ENCODE data around the gene KRT76.

KRT76 gene

DNA sequence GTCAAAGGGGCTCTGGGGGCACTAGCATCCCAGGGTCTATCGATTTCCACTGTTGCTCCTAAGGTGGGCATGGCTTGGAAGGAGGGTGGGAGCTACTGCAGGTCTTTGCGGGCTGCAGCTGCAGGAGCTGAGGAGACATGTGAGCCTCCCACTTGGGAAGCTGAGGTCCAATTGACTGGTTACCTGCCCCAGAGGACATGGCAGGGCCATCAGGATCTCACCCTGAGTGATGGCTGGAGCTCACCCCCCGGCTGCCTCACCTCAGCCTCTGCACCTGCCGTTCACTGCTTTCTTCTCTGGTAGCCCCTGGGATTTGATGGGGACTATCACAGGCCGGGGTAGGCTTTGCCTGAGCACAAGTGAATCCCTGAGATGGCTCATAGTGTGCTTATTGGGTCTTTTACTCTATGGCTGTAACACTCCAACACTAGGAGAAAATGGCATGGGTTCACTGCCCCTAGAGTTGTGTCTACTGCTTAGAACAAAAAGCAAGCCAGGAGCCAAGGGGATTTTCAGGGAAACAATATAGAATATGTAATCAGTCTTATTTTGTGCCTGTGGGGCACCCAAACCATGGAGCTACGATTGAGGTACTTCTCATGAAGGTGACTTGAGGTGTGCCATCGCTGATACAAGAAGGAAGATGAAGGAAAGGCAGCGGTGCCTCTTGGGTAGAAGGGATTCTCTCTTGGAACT, 40.0 kb upstream of the KRT76 start:
- no peak overlapping the region for H3K27ac ChIP-seq
- H3K4me1 ChIP-seq (ENCODE audit: low read depth, poor library complexity, severe bottlenecking) = no peaks in the 10 kb centered on the region
- no peaks in the 10 kb centered on the region for H3K79me2 ChIP-seq (ENCODE audit: insufficient read depth, low read depth)
- H3K4me3 ChIP-seq (IDR thresholded peaks at IDR 0.05; ENCODE audit: insufficient read depth, low read depth, low read length) = no peak overlapping the region
- H3K4me2 ChIP-seq = no peak overlapping the region
- H3K9ac ChIP-seq = no peak overlapping the region
- TF ChIP-seq CTCF (conservative IDR thresholded peaks at IDR 0.05; ENCODE audit: low read depth, low read length) = no peak
- peaks cover 59% of the 10 kb centered on the region for H3K27me3 ChIP-seq (ENCODE audit: insufficient read depth, low read depth)
- H2AFZ ChIP-seq (ENCODE audit: low read depth) = no peak overlapping the region
- H4K20me1 ChIP-seq (ENCODE audit: insufficient read depth) = no peaks in the 10 kb centered on the region
- no peaks in the 10 kb centered on the region for H3K36me3 ChIP-seq (ENCODE audit: insufficient read depth)

- Histone ChIP-seq H3K4me3 (IDR thresholded peaks at IDR 0.05; ENCODE audit: insufficient read depth, low read depth, low read length) (no peak overlapping the region), H3K27me3 (ENCODE audit: insufficient read depth, low read depth) (peaks cover 58% of the 10 kb centered on the region), H3K36me3 (ENCODE audit: insufficient read depth) (no peaks in the 10 kb centered on the region), H3K4me2 (no peak overlapping the region), H2AFZ (ENCODE audit: low read depth) (no peak overlapping the region), H3K79me2 (ENCODE audit: insufficient read depth, low read depth) (no peaks in the 10 kb centered on the region), H3K27ac (no peak overlapping the region), H3K4me1 (ENCODE audit: low read depth, poor library complexity, severe bottlenecking) (no peaks in the 10 kb centered on the region), H4K20me1 (ENCODE audit: insufficient read depth) (no peaks in the 10 kb centered on the region), H3K9ac (no peak overlapping the region)
- no peak for TF ChIP-seq CTCF (conservative IDR thresholded peaks at IDR 0.05; ENCODE audit: low read depth, low read length)
These were observed 38.8 kb upstream of the KRT76 start for GRCh38 chr12:52815676-52816588.

GRCh38 chr12:52815161-52815560, 38.0 kb upstream of the KRT76 start:
- H3K27ac ChIP-seq = no peak overlapping the region
- H3K9ac ChIP-seq = no peak overlapping the region
- H3K27me3 ChIP-seq (ENCODE audit: insufficient read depth, low read depth) = peaks cover 53% of the 10 kb centered on the region
- TF ChIP-seq CTCF (conservative IDR thresholded peaks at IDR 0.05; ENCODE audit: low read depth, low read length) = no peak
- no peak overlapping the region for H3K4me3 ChIP-seq (IDR thresholded peaks at IDR 0.05; ENCODE audit: insufficient read depth, low read depth, low read length)
- H2AFZ ChIP-seq (ENCODE audit: low read depth) = no peak overlapping the region
- no peak overlapping the region for H3K4me2 ChIP-seq
- no peaks in the 10 kb centered on the region for H4K20me1 ChIP-seq (ENCODE audit: insufficient read depth)
- H3K79me2 ChIP-seq (ENCODE audit: insufficient read depth, low read depth) = no peaks in the 10 kb centered on the region
- H3K36me3 ChIP-seq (ENCODE audit: insufficient read depth) = no peaks in the 10 kb centered on the region
- H3K4me1 ChIP-seq (ENCODE audit: low read depth, poor library complexity, severe bottlenecking) = no peaks in the 10 kb centered on the region

GRCh38 chr12:52814710-52815155, 37.6 kb upstream of the KRT76 start:
- Histone ChIP-seq H3K27ac (no peak overlapping the region), H4K20me1 (ENCODE audit: insufficient read depth) (no peaks in the 10 kb centered on the region), H3K36me3 (ENCODE audit: insufficient read depth) (no peaks in the 10 kb centered on the region), H3K27me3 (ENCODE audit: insufficient read depth, low read depth) (peaks cover 49% of the 10 kb centered on the region), H3K4me2 (no peak overlapping the region), H3K79me2 (ENCODE audit: insufficient read depth, low read depth) (no peaks in the 10 kb centered on the region), H2AFZ (ENCODE audit: low read depth) (no peak overlapping the region), H3K4me1 (ENCODE audit: low read depth, poor library complexity, severe bottlenecking) (no peaks in the 10 kb centered on the region), H3K9ac (no peak overlapping the region), H3K4me3 (IDR thresholded peaks at IDR 0.05; ENCODE audit: insufficient read depth, low read depth, low read length) (no peak overlapping the region)
- TF ChIP-seq CTCF (conservative IDR thresholded peaks at IDR 0.05; ENCODE audit: low read depth, low read length) = no peak

All from KMS-11 (cell line).